Stimulated activated CD8-positive, alpha-beta memory T cell treated with anti-CD3 and anti-CD28 coated beads, Interleukin-12 subunit alpha, Interleukin-12 subunit beta, amount 100 ng/mL, for 1 hour (primary cell): ENCODE data around the gene BTBD9.

Experiments used
- DNase-seq: peaks from one replicate; pipeline ENCODE4 v3.0.0-alpha.2; 2020; ENCODE audit warnings: low read depth

The BTBD9 gene

DNA sequence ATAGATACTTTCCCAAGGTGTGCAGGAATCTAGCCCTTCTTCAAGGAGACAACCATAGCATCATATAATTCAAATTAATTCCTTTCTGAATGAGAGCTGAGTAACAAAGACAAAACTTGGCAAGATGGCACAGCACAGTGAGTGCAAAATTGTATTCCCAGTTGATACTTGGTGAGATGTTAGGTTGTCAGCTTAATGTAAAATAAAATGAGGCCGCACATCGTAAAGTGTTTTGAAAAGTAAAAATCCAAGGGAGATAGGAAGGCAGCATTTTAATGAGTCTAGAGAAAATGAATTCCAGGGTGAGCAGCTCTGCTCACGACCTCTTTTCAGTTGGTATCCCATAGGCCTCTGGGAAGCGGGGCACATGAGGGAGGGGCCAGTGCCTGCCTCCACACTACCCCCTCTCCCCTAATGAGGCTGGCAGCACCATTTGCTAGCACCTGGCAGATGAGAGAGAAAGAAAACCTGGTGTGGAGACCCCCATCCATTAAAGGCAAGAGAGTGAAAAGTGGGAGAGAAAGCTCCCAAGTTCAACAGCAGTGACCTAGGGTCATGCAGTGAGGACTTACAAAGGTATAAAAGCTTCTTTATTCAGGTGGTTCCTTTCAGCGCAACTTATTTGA, 158.4 kb downstream of the BTBD9 start:
- no peak for DNase-seq

DNA sequence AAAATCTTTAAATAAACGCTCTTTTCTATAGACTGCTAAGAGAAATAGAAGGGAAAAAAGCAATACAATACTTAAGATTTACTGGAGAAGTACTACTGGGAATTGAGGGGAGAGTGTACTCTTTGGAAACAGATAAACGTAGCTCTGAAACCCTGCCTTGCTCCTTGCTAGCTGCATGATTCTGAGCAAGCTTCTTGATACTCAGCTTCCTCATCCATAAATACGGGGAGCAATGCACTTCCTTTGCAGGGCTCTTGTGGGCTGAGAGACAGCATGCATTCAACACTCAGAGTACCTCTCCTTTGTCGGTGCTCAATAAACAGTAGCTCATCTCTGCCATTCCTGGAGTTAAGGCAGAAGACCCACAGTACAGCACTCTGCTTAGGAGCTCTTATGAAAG, 159.7 kb downstream of the BTBD9 start:
- no peak for DNase-seq

DNA sequence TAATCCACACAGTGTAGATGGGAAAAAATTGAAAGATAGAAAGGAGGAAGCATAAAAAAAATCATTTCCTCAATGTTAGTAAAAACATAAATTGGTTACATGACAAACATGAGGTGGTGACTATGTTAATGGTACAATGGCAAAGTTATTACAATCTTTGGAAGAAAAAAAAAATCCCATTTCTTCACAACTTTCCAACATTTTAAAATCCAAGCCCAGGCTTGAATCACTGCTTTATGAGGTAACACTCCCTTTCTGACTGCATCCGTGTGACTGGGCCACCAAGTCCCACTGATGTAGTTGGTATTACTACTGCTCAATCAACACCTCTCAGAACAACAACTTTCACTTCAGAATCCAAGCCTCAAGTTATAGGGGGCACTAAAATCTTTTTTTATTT, 160.4 kb downstream of the BTBD9 start:
- DNase-seq, result no peak

DNA sequence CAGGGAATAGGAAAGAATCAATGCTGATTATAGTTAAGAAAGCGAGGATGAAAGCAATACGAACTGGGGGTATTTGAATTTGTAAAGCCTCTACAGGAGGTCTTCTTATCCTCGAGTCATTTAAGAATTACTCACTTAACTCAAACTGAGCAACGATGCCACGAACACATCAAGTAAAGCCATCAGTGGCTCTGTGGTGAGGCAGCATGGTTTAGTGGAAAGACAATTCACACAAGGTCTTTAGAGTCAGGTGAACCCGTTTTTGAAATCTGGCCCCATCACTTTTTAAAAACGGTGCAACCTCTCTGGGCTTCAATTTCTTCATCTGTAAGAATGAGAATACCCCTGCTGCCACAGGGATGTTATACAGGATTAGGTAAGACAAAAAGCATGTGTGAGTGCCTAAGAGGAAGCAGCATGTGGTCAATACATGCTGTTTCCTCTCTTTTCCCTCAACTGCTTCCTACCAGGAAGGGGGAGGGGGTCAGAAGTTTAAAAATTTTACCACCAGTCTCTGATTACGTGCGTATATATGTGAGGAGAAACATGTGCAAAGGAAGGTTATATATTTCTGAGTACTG, 162.0 kb downstream of the BTBD9 start:
- DNase-seq, result no peak

DNA sequence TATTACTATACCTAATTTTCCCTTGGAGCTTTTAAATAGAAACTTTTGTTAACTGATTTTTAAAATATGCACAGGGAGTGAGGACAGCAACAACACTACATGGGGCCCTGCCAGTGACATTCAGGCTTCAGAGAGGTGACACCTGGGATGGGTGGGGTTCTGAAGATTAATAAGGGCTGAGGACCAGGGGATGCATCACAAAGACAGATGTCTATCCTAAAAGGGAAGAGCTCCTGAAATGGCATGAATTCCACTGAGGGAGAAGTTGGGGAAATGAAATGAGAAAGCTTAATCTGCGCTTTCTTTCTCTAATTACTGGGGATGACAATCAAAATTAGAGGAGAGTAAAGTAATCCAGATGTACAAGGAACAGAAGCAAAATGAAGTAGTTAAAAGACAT, 162.8 kb downstream of the BTBD9 start:
- no peak for DNase-seq

DNA sequence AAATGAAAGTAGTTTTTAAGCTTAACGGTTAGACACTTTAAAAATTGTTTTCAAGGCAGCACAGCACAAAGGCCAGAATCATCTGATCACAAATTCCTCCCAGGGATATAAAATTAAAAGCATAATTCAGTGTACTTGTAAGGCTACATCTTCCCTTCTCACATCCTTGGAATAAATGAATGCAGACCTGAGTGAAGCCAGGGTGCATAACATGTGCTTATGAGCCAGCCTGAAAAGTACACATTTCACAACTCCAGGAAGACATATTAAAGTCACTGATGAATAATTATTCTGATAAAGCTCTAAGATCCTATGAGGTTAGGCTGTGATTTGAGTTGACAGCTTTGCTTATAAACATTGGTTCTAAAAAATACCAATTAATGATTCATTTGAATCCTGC, 163.6 kb downstream of the BTBD9 start:
- no peak for DNase-seq

DNA sequence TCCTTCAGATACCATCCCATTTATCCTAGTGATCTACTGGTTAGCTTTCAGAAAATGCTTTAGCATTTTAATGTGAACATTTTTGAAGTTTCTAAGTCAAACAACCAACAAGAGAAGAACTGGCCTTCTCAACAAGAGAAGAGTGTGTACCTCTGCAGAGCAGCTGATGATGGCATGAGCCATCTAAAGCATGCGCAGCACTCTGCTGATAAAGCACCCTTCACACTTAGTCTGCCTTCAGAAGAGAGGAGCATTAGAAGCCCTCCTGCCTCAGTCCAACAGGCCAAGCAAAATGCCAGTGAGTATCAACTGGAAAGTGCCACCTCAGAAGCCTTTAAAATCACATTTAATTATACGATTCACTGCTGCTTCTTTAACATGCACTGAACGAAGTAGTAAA, 169.2 kb downstream of the BTBD9 start:
- DNase-seq, result no peak

DNA sequence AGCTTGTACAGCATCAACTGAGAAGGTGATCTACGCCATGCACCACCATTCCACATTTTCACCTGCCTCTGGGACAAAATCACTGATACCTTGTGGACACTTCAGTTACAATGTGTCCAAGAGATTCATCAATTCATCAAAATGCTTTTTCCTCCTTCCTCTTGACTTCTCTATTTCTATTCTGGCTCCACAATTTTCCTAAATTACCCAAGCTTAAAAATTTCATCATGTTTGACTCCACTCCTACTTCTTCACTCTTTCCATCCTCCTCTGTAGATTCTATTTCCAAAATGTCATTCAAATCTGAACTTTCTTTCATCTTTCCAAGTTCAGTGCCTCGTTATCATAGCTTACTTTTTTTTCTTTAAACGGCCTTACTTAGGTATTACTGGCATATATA, 172.2 kb downstream of the BTBD9 start:
- no peak for DNase-seq

DNA sequence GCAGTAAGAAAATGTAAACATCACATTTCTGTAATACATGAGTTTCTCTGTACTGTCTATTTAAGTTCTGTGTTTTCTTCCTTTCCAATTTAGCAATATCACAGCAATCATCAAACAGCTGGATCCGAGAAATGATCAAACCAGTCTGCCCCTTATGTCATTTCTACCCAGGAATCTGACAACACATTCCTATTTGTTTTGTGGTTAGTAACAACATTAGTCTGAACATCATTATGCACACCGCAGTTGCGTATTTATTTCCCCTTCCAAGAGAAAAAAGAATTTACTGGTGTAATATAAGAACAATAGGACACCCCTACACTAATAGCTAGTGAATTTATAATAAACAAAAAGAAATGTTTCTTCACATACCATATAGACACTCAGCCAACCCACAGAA, 179.5 kb downstream of the BTBD9 start:
- DNase-seq, result no peak

DNA sequence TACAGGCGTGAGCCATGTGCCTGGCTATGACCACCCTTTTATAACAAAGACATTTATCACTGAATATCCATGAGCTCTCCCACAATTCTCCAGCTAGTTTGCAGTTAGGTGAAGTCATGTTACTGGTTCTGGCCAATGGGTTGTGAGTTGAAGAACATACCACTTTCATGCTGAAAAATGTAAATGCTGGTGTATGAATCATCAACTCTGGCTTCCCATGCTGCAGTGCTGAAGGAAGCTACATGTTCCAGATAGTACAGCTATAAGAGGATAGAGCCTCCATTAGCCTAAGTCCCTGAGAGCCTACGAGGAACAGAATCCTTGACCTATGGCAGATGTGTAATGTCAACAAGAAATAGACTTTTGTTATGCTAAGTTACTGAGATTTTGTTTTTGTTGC, 180.4 kb downstream of the BTBD9 start:
- DNase-seq, result no peak

DNA sequence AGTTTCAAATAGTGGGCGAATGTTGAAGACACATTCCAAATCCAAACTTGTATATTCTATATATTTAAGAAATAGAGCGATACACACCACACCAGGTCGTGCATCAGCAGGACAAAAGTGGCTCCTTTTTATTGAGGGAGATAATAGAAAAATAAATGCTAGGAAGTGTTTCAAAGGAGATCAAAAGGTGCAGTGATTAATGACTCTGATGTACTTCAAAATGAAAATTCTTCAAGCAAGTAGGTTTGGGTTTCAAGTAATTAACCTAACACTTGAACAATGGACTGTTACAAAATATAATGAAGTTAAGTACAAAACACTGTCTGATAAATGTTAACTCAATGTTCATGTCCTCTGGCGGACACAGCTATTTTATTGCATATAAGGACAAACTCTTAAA, 185.9 kb downstream of the BTBD9 start:
- no peak for DNase-seq

DNA sequence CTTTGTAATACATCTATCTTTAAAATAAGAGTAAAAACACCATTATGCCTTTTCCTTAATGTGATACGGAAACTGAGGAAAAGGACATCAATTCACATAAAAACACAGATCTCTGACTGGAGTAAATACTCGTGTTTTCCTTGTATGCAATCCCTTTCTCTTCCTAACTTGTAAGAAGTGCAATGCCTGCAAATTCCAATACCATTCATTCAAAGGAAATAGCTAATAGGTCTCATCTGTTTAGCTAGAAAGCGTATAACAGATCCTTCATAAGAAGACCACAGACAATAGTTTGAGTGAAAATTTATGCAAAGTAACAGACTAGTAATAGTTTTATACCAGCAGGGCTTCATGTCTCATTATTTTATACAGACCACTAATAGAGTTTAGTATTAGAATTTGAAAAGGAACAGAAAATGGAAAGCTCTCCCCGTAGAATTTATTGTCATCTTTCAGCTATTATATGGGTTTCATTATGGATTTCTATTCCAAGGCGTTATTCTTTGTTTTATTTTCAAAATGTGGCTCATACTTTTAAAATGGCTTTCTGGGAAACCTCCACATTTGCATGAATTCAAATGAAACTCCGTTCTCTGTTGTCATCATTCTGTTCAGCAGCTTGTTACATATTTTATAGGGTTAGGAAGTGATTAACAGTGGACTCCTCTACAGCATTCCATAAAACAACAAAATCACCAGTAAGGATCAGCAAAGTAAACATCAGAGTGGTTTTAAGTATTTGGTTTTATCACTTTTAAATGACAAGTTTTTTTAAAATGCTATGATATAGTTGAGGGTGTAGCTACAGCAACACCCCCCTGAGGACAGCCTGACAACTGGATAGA, 186.7 kb downstream of the BTBD9 start:
- DNase-seq, result no peak

DNA sequence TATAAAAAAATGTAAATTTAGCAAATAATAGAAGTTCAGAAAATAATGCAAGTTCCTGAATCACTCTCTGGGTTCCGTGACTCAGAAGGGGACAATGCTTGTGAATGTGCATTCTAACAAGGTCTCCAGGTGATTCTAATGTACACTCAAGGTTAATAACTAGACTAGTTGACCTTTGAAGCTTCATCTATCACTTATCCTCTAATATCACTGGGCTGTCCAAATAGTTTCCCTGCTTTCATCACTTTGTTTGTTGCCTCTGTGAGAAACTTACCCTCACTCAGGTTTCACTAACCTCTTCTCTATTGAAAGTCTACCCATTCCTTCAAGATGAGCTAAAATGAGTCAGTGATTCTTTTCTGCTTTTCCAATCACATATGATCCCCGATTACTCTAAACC, 189.0 kb downstream of the BTBD9 start:
- DNase-seq, result no peak

DNA sequence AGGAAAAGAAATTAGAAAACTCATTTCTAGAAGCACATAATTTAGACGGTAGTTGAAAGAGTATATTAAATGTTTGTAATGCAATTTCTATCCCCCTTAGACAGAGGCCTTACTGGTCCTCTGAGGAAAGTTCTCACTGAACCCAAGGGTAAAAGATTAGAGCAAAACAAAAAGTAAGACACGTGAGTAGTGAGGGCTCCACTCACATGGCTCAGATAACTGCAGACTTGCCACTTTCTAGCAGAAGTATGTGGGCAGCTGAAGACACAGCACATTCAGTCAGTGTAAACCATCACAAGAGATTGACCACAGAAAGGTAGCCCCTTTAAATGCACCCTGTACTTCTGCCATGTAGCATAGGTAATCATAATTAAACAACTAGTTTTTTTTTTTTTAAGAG, 193.8 kb downstream of the BTBD9 start:
- no peak for DNase-seq

DNA sequence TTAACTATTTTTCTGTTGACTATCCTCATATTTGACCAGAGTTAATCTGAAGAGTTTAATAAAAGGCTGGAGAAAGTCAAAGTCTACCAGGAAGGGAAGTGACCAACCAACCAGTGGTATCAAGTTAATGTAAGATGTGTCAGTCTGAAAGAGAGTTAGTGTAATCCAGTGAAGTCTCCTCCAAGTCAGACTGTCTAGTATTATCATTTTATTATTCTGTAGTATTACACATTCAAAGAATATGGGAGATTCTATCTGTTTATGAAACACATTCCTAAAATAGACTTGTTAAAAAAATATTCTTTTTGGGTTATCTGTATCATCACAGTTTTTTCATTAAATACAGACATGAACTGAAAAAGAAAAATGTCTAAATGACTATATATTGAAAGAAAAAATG, 194.4 kb downstream of the BTBD9 start:
- DNase-seq, result no peak

DNA sequence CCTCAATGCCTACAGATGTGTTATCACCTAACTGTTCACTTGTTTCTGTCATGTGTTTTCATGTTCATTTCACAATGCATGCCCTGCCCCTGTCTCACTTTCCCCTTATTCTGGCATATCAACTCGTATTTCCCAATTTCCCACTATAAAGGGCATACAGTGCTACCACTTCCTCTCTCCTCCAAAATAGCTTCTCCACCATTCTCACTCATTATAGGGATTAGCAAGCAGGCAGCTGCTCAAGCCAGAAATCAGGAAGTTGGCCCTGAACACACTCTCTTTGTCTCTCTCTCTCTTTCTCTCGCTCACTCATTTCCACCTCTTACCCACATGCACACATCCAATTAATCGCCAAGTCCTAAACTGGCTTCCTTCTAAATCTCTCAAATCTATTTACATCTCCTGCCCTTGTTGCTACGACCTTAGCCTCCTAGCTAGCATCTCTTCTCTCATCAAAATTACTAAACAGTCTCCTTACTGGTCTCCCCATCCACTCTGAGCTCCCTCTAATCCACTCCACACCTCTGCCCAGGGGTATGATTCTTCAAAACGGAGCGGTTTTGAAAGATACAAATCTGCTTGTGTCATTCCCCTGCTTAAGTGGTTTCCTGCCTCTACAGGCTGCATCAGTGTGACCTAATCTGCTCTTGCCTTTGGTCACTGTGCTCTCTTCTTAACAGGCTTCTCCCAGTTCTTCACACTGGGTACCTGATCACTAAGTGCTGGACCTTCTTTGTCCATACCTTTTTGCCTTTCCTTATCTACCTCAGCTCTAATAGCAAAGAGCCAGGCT, 196.2 kb downstream of the BTBD9 start:
- no peak for DNase-seq

DNA sequence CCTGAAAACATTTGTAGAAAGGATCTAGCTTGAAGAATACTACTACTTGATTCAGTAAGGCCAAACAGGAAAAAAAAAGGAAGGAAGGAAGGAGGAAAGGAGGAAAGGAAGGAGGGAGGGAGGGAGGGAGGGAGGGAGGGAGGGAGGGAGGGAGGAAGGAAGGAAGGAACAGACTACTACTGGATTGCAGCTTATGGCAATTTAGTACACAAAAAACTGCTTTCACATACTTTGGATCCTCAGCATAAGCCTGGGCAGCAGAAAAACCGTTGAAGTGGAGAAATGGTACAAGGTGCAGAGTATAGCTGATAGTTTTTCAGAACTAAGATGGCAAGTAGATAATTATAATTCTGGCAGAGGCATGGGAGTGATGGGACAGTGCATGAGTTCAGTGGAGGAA, 201.6 kb downstream of the BTBD9 start:
- no peak for DNase-seq

DNA sequence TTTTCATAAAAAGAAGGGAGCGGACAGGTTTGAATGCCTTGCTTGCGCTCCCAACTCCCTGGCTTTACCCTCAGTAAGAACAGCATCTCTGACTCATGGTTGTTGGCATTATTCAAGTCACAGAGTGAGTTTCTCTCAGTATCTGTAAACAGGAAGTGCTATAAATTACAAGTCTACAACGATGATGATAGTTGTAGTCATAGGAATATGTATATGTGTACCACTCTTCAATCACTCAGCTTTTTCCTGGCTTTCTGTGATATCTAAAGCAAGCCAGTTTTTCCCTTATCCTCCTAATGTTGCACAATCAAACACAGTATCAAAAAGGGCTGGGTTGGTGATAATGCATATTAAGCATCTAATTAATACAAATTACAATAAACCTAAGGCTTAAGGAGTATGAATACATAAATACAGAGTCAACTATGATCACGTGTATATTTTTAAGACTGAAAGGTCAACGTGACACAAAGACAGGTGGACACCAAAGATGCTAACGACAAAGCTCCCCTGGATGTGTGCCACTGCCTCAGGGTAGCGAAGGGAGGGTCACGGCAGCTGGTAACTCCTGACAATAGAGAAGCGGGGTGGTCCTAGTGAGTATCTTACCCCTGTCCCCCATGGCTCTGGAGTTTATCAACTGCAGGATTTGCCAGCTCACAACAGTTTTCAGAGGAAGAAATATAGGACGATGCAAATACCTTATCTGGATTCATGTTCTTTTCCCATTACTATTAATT, 202.8 kb downstream of the BTBD9 start:
- no peak for DNase-seq

DNA sequence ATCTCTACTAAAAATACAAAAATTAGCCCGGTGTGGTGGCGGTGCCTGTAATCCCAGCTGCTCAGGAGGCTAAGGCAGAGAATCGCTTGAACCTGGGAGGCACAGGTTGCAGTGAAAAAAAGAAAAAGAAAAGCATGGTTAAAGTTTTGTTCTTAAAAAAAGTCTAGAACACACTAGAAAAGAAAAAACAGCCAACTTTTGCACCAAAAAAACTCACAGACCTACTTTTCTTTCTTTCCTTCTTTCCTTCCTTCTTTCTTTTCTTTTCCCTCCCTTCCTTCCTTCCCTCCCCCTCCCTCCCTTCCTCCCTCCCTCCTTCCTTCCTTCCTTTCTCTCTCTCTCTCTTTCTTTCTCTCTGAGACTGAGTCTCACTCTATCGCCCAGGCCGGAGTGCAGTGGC, 204.4 kb downstream of the BTBD9 start:
- DNase-seq, result no peak

DNA sequence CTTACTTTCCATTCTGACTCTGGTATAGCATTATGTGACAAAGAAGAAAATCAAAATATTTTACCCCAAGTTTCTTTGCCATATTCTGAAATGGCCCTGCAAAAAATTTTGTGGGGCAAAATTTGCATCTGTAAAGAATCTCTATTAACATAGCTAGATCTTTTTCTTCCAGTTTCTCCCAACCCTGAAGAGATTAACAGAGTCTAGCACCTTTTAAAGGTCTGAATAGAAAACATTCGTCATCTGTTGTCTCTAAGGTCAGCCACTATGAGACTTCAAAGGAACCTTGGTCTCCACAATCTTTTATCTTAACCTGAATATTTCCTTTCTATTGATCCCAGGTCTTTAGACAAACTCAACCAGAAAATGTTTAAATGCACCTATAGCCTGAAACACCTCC, 205.7 kb downstream of the BTBD9 start:
- no peak for DNase-seq

DNA sequence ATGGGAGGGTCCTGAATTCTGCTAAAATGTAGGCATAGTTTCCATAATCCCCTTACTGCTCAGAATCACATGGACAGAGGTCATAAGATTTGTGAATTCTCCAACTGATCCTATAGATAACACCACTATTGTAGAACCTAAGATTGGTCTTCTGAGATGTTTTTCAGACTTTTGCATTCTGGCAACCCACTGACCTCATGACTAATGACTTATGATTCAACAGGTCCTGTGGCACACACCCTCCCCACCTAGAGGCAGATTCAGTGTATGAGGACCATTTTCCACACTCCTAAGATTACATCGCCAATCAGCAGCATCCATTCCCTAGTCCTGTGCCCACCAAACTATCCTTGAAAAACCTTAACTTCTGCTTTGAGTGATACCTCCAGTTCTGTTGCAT, 207.2 kb downstream of the BTBD9 start:
- DNase-seq, result no peak

DNA sequence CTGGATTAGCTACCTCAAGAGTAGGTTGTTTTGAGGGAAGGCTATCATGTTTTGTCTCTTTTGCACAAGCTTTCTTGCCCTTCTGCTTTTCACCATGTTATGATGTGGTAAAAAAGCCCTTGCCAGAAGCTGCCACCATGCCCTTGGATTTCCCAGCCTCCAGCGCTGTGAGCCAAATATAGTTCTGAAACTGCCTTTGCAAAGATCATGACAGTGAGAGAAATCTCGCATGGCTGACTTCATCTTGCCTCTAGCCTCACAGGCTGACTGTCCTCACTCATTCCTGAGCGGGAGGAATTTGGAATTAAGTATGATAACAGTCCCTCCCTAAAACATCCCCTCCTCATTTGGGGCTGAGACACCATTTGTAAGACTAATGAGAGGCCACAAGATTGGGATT, 207.7 kb downstream of the BTBD9 start:
- DNase-seq, result no peak
